Lower leg skin (tissue), 4 donors: ENCODE measurements around the gene CLK2. TPM values are rescaled to one million over a fixed set of nuclear protein-coding genes. Genes with fewer than 3 reads are reported as not detected.
"Not testable (repeated sequence)": the region's sequence is repeated elsewhere in the genome, so short reads cannot be mapped to it uniquely, and the experiment has no call there.

Experiments used
- DNase-seq, 2 donors: peaks; one replicate each; pipeline ENCODE4 v3.0.0-alpha.2; 2019; ENCODE audit warnings: low spot score in 2 of 2
- H3K4me3 ChIP-seq: fragments of 200-600 bp; sonication (generic); 2 replicates; pipeline ENCODE4 v1.5.1; 2017; ENCODE audit warnings: mild to moderate bottlenecking, low read depth; ENCODE audit not compliant: poor library complexity, severe bottlenecking
- POLR2A ChIP-seq, 2 donors: fragments of 450-650 bp; IDR thresholded peaks; one replicate each; pipeline ENCODE4 v1.6.1; 2016 to 2017; ENCODE audit warnings: antibody characterized with exemption in 2 of 2, mild to moderate bottlenecking in 1 of 2, moderate library complexity in 1 of 2
- WGBS, 2 donors: methylation state at CpG; one replicate each; pipeline ENCODE4 v1.1.5; 2018; 5-methylcytosine and 5-hydroxymethylcytosine counted together
- intact Hi-C: fragments of 100-400 bp; cut with DNase I; formaldehyde crosslinking; loops from one replicate; pipeline ENCODE4 v1.15.0; 2023; ENCODE audit warnings: low total_unique reads
- total RNA-seq, 4 donors: library from RNA; depleted of rRNA; stranded (reverse); fragments of >200 nt; gene quantifications; one replicate each; pipeline ENCODE4 v1.1.0, GENCODE V29; 2016
- TF ChIP-seq, protein P1 (sequence below), 3 donors: fragments of 450-650 bp; IDR thresholded peaks; one replicate each; pipeline ENCODE4 v1.5.1; 2016; ENCODE audit warnings: antibody characterized with exemption in 3 of 3, mild to moderate bottlenecking in 3 of 3, moderate library complexity in 2 of 3

The CLK2 gene
- total RNA-seq, 4 donors from 2014 or later = 24.6 to 55.8 (median 38.0) TPM

DNA sequence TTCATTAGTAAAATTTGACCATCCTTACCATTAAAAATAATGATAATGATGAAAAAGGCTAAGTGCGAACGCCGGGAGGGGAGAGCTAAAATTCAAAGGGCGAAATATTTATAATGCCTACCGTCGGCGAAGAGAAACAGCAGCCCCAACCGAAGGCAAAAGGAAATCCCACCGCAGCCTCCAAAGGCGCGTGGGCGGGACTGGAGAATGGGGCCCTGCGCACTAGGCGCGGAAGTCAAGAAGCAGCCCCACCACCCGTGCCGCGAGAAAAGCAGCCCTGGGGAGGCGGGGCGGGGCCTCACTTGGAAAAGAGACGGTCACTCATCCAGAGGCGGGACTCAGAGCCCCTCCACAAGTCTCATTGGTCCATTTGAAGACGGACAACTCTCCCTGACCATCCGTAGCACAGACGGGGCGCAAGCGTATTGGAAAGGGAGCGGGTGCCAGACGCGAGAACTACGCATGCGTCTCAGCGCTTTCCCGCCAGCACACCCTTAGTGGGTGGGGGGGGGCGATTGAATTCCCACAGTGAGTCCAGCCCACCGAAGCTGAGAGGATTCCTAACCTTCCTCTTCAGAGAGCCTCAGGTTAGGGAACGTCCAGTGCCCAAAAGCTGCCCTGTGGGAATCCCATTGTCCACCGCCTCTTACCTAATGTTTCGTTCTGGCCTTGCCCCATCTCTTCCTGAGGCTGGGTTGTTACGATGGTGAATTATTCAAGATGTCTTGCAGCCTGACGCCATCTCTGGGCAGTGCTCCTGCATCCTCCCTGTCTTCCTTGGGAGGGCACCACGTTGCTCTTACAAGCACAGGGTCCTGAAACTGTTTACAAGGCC lies 45.8 kb downstream of the CLK2 start:
- TF ChIP-seq POLR2A (IDR thresholded peaks at IDR 0.05) = no peak
- TF ChIP-seq, protein P1, sequence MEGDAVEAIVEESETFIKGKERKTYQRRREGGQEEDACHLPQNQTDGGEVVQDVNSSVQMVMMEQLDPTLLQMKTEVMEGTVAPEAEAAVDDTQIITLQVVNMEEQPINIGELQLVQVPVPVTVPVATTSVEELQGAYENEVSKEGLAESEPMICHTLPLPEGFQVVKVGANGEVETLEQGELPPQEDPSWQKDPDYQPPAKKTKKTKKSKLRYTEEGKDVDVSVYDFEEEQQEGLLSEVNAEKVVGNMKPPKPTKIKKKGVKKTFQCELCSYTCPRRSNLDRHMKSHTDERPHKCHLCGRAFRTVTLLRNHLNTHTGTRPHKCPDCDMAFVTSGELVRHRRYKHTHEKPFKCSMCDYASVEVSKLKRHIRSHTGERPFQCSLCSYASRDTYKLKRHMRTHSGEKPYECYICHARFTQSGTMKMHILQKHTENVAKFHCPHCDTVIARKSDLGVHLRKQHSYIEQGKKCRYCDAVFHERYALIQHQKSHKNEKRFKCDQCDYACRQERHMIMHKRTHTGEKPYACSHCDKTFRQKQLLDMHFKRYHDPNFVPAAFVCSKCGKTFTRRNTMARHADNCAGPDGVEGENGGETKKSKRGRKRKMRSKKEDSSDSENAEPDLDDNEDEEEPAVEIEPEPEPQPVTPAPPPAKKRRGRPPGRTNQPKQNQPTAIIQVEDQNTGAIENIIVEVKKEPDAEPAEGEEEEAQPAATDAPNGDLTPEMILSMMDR (IDR thresholded peaks at IDR 0.05) = no peak
- WGBS, 2 donors = 0 to 1% methylated on average over 40 to 42 of the region's 42 CpGs
- intact Hi-C loops = no loop called here
- DNase-seq = peak; percentile 98 to 100
- peak overlapping the region; percentile 44 for H3K4me3 ChIP-seq

DNA sequence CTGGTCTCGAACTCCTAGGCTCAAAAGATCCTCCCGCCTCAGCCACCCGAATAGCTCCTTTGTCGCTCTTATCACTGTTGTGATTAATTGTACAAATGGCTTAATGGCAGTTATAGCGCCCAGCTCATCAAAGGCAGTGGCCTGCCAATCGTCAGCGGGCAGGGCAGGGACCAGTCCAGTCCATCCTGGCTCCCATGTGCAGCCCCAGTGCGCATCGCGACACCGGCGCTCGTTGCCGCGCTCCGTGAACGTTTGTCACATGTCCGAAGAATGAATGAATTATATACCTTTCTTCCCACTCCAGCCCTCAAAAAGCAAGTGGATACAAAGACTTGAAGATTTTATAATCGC lies 46.4 kb downstream of the CLK2 start:
- intact Hi-C loops = no loop called here
- 0 to 1% methylated on average over 19 of the region's 19 CpGs for WGBS, 2 donors
- DNase-seq = no peak
- no peak for TF ChIP-seq POLR2A (IDR thresholded peaks at IDR 0.05)
- TF ChIP-seq, protein P1 (IDR thresholded peaks at IDR 0.05) = no peak
- peak overlapping the region; percentile 44 for H3K4me3 ChIP-seq

DNA sequence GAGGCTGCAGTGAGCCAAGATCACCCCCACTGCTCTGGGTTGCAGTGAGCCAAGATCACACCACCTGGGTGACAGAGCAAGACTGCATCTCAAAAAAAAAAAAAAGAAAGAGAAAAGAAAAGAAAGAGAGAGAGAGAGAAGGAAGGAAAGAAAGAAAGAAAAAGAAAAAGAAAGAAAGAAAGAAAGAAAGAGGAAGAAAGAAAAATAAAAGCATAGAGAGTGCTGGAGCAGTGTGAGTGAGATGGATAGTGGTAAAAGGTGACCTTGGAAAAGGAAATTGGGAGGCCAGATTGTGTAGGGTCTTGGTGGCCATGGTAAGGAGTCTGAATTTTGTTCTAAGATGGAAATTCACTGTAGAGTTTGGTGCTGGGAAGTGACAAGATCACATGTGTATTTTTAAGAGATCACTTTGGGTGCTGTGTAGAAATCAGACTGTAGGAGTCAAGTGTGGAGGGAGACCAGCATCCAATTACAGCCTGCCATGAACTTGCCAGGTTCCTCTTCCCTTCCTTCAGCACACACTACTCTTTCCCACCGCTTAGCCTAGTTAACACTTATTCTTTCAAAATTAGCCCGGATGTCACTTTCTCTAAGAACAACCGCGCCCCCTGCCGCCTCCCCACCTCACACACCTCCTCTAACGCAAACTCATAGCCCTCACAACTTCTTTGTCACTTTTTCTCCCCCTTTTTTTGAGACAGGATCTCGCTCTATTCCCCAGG lies 47.0 kb downstream of the CLK2 start:
- intact Hi-C loops = no loop called here
- WGBS, 2 donors = 1% methylated on average over 7 of the region's 7 CpGs
- DNase-seq = peak; percentile 73 to 95
- peak overlapping the region; percentile 44 for H3K4me3 ChIP-seq
- no peak for TF ChIP-seq POLR2A (IDR thresholded peaks at IDR 0.05)
- TF ChIP-seq, protein P1 (IDR thresholded peaks at IDR 0.05) = no peak

DNA sequence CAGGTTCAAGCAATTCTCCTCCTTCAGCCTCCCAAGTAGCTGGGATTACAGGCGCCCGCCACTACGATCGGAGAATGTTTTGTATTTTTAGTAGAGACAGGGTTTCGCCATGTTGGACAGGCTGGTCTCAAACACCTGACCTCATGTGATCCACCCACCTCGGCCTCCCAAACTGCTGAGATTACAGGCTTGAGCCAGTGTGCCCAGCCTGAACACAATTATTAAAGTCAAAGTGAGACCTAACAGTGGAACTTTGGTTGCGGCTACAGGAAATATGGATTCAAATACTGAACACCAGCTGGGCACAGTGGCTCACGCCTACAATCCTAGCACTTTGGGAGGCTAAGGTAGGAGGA lies 47.9 kb downstream of the CLK2 start:
- DNase-seq, intact Hi-C loops, H3K4me3 ChIP-seq: not testable (repeated sequence)
- WGBS, 2 donors = 94 to 97% methylated on average over 8 of the region's 8 CpGs

DNA sequence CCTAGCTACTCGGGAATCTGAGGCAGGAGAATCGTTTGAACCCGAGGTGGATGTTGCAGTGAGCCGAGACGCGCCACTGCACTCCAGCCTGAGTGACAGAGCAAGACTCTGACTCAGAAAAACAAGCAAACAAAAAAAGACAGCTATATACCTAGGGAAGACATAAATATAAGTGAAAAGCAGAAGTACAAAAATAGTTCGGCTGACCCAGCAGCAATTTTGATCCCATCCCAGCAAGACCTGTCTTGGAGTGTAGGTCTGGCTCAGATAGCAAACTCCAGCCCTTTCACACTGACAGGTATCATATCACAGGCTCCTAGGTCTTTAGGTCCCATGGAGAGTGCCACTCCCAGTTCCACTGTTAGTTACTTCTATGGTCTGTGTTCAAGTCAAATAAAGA lies 50.3 kb downstream of the CLK2 start:
- no peak for DNase-seq
- intact Hi-C loops = loop anchor here (5.0 kb wide), 1 partner anchor 656 kb away; the partner anchor contains the start of gene CHRNB2
- TF ChIP-seq, protein P1 (IDR thresholded peaks at IDR 0.05) = no peak
- TF ChIP-seq POLR2A (IDR thresholded peaks at IDR 0.05) = no peak
- 88 to 94% methylated on average over 7 of the region's 7 CpGs for WGBS, 2 donors
- H3K4me3 ChIP-seq = no peak overlapping the region

DNA sequence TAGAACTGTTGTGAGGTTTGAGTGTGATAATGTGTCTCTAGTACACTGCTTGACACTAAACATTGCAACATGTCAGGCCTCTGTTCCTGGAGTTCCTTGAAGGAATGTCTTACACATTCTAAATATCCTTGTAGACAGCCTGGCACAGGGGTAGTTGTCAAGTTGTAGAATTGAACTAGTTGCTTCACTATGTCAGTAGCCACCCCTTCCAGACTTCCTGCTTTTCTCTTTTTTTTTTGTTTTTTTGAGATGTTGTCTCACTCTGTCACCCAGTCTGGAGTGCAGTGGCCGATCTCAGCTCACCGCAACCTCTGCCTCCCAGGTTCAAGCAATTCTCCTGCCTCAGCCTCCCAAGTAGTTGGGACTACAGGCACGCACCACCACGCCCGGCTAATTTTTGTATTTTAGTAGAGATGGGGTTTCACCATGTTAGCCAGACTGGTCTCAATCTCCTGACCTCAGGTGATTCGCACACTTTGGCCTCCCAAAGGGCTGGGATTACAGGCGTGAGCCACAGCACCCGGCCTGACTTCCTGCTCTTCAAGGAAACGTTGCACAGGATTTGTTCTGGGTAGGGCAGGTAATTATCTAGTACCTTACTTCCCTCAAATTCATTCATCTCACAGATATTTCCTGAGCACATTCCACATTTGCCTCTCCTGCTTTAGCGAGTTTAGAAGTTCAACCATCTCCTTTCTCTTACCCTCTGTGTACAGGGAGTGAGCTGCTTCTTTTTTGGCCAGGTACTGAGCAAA lies 52.9 kb downstream of the CLK2 start:
- not testable (repeated sequence) for H3K4me3 ChIP-seq, DNase-seq
- intact Hi-C loops = loop anchor here (5.0 kb wide), 1 partner anchor 653 kb away; the partner anchor contains the start of gene CHRNB2
- 90 to 93% methylated on average over 10 of the region's 10 CpGs for WGBS, 2 donors
